ENCODE measurements around the gene CLNK. TPM values are rescaled to one million over a fixed set of nuclear protein-coding genes. Genes with fewer than 3 reads are reported as not detected.

CLNK gene
- total RNA-seq (ENCODE audit: unreplicated experiment): not detected
- long read RNA-seq: 0 reads

GRCh38 chr4:10684631-10685030, at the start of gene CLNK:
Gene CLNK (minus strand): TSS chr4:10684768. CDS start chr4:10667869, 16,899 bp downstream.
- no peak within 1 kb of the TSS for H3K27ac Mint-ChIP-seq (ENCODE audit: unreplicated experiment)
- no peak for TF ChIP-seq CTCF (IDR thresholded peaks at IDR 0.05; ENCODE audit: unreplicated experiment)
- H3K4me1 Mint-ChIP-seq (ENCODE audit: unreplicated experiment): peaks cover 3% of the 10 kb centered on the region
- no peaks in the 10 kb centered on the region for H3K36me3 Mint-ChIP-seq (ENCODE audit: low read depth, unreplicated experiment)
- no peaks in the 10 kb centered on the region for H3K9me3 Mint-ChIP-seq (ENCODE audit: unreplicated experiment)
- H3K4me3 Mint-ChIP-seq (ENCODE audit: unreplicated experiment): no peak within 1 kb of the TSS
- DNase-seq (ENCODE audit: low spot score): no peak
- H3K27me3 Mint-ChIP-seq (ENCODE audit: unreplicated experiment): no peaks in the 10 kb centered on the region

- no peak overlapping the region for H3K4me3 Mint-ChIP-seq (ENCODE audit: unreplicated experiment)
- no peak overlapping the region for H3K27ac Mint-ChIP-seq (ENCODE audit: unreplicated experiment)
Observed at GRCh38 chr4:10733481-10734062, 49.0 kb upstream of the CLNK start.

GRCh38 chr4:10732914-10733415, 48.4 kb upstream of the CLNK start:
- TF ChIP-seq CTCF (IDR thresholded peaks at IDR 0.05; ENCODE audit: unreplicated experiment): no peak
- no peaks in the 10 kb centered on the region for H3K4me1 Mint-ChIP-seq (ENCODE audit: unreplicated experiment)
- no peak overlapping the region for H3K4me3 Mint-ChIP-seq (ENCODE audit: unreplicated experiment)
- no peaks in the 10 kb centered on the region for H3K27me3 Mint-ChIP-seq (ENCODE audit: unreplicated experiment)
- no peak overlapping the region for H3K27ac Mint-ChIP-seq (ENCODE audit: unreplicated experiment)
- no peak for DNase-seq (ENCODE audit: low spot score)
- no peaks in the 10 kb centered on the region for H3K36me3 Mint-ChIP-seq (ENCODE audit: low read depth, unreplicated experiment)
- H3K9me3 Mint-ChIP-seq (ENCODE audit: unreplicated experiment): no peaks in the 10 kb centered on the region

More at GRCh38 chr4:10733481-10734062, 49.0 kb upstream of the CLNK start:
- no peaks in the 10 kb centered on the region for H3K36me3 Mint-ChIP-seq (ENCODE audit: low read depth, unreplicated experiment)
- H3K27me3 Mint-ChIP-seq (ENCODE audit: unreplicated experiment): no peaks in the 10 kb centered on the region
- no peaks in the 10 kb centered on the region for H3K9me3 Mint-ChIP-seq (ENCODE audit: unreplicated experiment)
- no peak for TF ChIP-seq CTCF (IDR thresholded peaks at IDR 0.05; ENCODE audit: unreplicated experiment)
- no peak for DNase-seq (ENCODE audit: low spot score)
- H3K4me1 Mint-ChIP-seq (ENCODE audit: unreplicated experiment): peaks cover under 1% of the 10 kb centered on the region

GRCh38 chr4:10732235-10732913, 47.8 kb upstream of the CLNK start:
- no peak overlapping the region for H3K4me3 Mint-ChIP-seq (ENCODE audit: unreplicated experiment)
- no peak overlapping the region for H3K27ac Mint-ChIP-seq (ENCODE audit: unreplicated experiment)
- no peak for TF ChIP-seq CTCF (IDR thresholded peaks at IDR 0.05; ENCODE audit: unreplicated experiment)
- no peak for DNase-seq (ENCODE audit: low spot score)
- no peaks in the 10 kb centered on the region for H3K27me3 Mint-ChIP-seq (ENCODE audit: unreplicated experiment)
- H3K9me3 Mint-ChIP-seq (ENCODE audit: unreplicated experiment): no peaks in the 10 kb centered on the region
- no peaks in the 10 kb centered on the region for H3K36me3 Mint-ChIP-seq (ENCODE audit: low read depth, unreplicated experiment)
- H3K4me1 Mint-ChIP-seq (ENCODE audit: unreplicated experiment): no peaks in the 10 kb centered on the region

- no peaks in the 10 kb centered on the region for H3K27me3 Mint-ChIP-seq (ENCODE audit: unreplicated experiment)
- no peak for TF ChIP-seq CTCF (IDR thresholded peaks at IDR 0.05; ENCODE audit: unreplicated experiment)
- H3K9me3 Mint-ChIP-seq (ENCODE audit: unreplicated experiment): no peaks in the 10 kb centered on the region
- no peaks in the 10 kb centered on the region for H3K4me1 Mint-ChIP-seq (ENCODE audit: unreplicated experiment)
- no peak overlapping the region for H3K27ac Mint-ChIP-seq (ENCODE audit: unreplicated experiment)
- no peaks in the 10 kb centered on the region for H3K36me3 Mint-ChIP-seq (ENCODE audit: low read depth, unreplicated experiment)
- no peak for DNase-seq (ENCODE audit: low spot score)
- H3K4me3 Mint-ChIP-seq (ENCODE audit: unreplicated experiment): no peak overlapping the region
Observed at GRCh38 chr4:10731690-10732089, 47.1 kb upstream of the CLNK start.
